Stomach (tissue), 9 donors: ENCODE data around the gene EPB41L2. TPM values are rescaled to one million over a fixed set of nuclear protein-coding genes. Genes with fewer than 3 reads are reported as not detected.
"Not testable (repeated sequence)": the region's sequence is repeated elsewhere in the genome, so short reads cannot be mapped to it uniquely, and the experiment has no call there.

ENCODE experiments used
- DNase-seq, 2 donors: peaks; one replicate each; pipeline versions ENCODE4 v3.0.0 to v3.0.0-alpha.2; 2013 to 2019
- H3K27ac ChIP-seq, 5 donors: fragments of 200-600 bp in 4 of 5; sonication (generic) in 4 of 5; one replicate each; pipeline ENCODE4 v1.5.1; 2013 to 2019; ENCODE audit warnings: mild to moderate bottlenecking in 1 of 5, moderate library complexity in 1 of 5
- H3K27me3 ChIP-seq, 3 donors: fragments of 200-600 bp; sonication (generic); one replicate each; pipeline ENCODE4 v1.5.1; 2017 to 2019; ENCODE audit warnings: mixed run types in 1 of 3
- H3K36me3 ChIP-seq, 4 donors: fragments of 200-600 bp; sonication (generic); 1 replicate in 3 of 4; 2 replicates in 1 of 4; pipeline ENCODE4 v1.5.1; 2016 to 2019
- H3K4me1 ChIP-seq, 4 donors: fragments of 200-600 bp; sonication (generic); one replicate each; pipeline ENCODE4 v1.5.1; 2016 to 2019
- H3K4me3 ChIP-seq, 4 donors: fragments of 200-600 bp; sonication (generic) in 3 of 4; one replicate each; pipeline ENCODE4 v1.5.1; 2016 to 2019; ENCODE audit warnings: mild to moderate bottlenecking in 1 of 4
- H3K9me3 ChIP-seq, 4 donors: fragments of 200-600 bp; sonication (generic); one replicate each; pipeline ENCODE4 v1.5.1; 2016 to 2019
- EP300 ChIP-seq: sonication (generic); formaldehyde crosslinking; IDR thresholded peaks from one replicate; pipeline ENCODE4 v1.6.1; 2017; ENCODE audit warnings: antibody characterized with exemption
- POLR2A ChIP-seq, 4 donors: fragments of 450-650 bp; IDR thresholded peaks; one replicate each; pipeline ENCODE4 v1.6.1; 2016; ENCODE audit warnings: antibody characterized with exemption in 4 of 4, control low read depth in 2 of 4, mild to moderate bottlenecking in 1 of 4, moderate library complexity in 1 of 4
- POLR2AphosphoS5 ChIP-seq, 3 donors: sonication (generic); formaldehyde crosslinking; IDR thresholded peaks; one replicate each; pipeline ENCODE4 v1.6.1; 2016; ENCODE audit warnings: antibody characterized with exemption in 3 of 3
- WGBS, 5 donors: extraction: QIAGEN DNeasy Blood & Tissue Kit in 3 of 5; methylation state at CpG; one replicate each; pipeline versions ENCODE4 v1.1.5 to v1.1.7; 2013 to 2018; 5-methylcytosine and 5-hydroxymethylcytosine counted together
- intact Hi-C: fragments of 100-400 bp; cut with DNase I; formaldehyde crosslinking; loops from one replicate; pipeline ENCODE4 v1.15.1; 2023; ENCODE audit warnings: low total_unique reads
- polyA plus RNA-seq, 3 donors: library from polyadenylated mRNA; stranded (reverse); fragments of 200-250 nt; gene quantifications; one replicate each; pipeline ENCODE4 v1.2.3, GENCODE V29; 2013
- total RNA-seq, 5 donors: library from RNA; depleted of rRNA; stranded (reverse); fragments of >200 nt; gene quantifications; one replicate each; pipeline versions ENCODE4 v1.1.0 to v1.2.3, GENCODE V29; 2014 to 2016
- TF ChIP-seq, protein P1 (sequence below), 7 experiments: fragments of 450-650 bp in 4 of 7; fragments of 200-600 bp in 3 of 7; sonication (generic) in 3 of 7; IDR thresholded peaks; one replicate each; pipeline ENCODE4 v1.5.1; 2016 to 2019; ENCODE audit warnings: antibody characterized with exemption in 7 of 7, control low read depth in 2 of 7, mild to moderate bottlenecking in 1 of 7
- donor health status: healthy with polysubstance abuse.
- donor health status: Bipolar disorder and iron deficiency.
- donor health status: healthy.

EPB41L2 gene
- total and polyA plus RNA-seq, 8 donors, result 12.5 to 238 (median 30.2) TPM

- no peaks in the 10 kb centered on the region for H3K27me3 ChIP-seq
- TF ChIP-seq EP300 (no peak), POLR2A (IDR thresholded peaks at IDR 0.05) (no peak), POLR2AphosphoS5 (IDR thresholded peaks at IDR 0.05) (no peak)
- TF ChIP-seq, protein P1, sequence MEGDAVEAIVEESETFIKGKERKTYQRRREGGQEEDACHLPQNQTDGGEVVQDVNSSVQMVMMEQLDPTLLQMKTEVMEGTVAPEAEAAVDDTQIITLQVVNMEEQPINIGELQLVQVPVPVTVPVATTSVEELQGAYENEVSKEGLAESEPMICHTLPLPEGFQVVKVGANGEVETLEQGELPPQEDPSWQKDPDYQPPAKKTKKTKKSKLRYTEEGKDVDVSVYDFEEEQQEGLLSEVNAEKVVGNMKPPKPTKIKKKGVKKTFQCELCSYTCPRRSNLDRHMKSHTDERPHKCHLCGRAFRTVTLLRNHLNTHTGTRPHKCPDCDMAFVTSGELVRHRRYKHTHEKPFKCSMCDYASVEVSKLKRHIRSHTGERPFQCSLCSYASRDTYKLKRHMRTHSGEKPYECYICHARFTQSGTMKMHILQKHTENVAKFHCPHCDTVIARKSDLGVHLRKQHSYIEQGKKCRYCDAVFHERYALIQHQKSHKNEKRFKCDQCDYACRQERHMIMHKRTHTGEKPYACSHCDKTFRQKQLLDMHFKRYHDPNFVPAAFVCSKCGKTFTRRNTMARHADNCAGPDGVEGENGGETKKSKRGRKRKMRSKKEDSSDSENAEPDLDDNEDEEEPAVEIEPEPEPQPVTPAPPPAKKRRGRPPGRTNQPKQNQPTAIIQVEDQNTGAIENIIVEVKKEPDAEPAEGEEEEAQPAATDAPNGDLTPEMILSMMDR (IDR thresholded peaks at IDR 0.05), result no peak
- H3K4me1 ChIP-seq, result peaks cover 0 to 10% (median 0%) of the 10 kb centered on the region in 4 donors
- H3K27ac ChIP-seq, result no peak overlapping the region
- DNase-seq, result no peak
- intact Hi-C loops, result no loop called here
- no peaks in the 10 kb centered on the region for H3K9me3 ChIP-seq
- 69 to 83% (median 74%) methylated on average over 5 of the region's 5 CpGs for WGBS, 5 donors
- no peak overlapping the region for H3K4me3 ChIP-seq
- H3K36me3 ChIP-seq, result no peaks in the 10 kb centered on the region
These were observed 251.1 kb downstream of the EPB41L2 start for GRCh38 chr6:130811932-130812331.

DNA sequence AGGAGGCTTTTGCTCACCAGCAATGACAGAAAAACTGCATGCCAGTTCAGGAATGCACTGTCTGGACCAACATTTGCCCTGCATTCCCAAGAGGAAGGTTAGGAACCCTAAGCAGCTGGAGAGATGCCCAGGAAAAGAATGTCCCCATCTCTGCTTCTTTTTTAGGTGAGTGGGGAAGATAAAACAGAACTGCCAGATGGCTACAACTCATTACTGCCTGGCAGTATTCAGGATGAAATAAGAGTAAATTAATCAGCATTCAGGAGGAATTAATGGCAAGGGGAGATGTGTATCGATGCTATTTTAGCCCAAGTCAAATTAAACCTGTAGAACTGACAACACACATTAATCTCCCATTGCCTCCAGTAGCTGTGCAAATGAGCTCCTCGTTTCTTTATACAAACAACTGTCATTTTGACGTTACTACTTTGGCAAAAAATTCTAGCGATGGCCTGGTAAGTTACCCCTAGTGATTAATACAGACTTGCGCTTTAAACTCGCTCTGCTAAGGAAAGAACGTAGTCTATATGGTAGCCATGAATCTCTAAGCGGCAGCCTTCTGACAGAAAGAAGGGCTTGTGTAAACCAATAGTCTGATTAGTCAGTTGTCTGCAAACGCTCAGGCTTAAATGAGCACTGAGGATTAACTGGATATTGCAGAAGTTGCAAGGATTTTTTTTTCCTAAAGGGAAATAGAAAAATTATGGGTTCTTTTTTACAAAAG is 252.6 kb downstream of the EPB41L2 start:
- 32 to 48% (median 41%) methylated on average over 9 of the region's 9 CpGs for WGBS, 5 donors
- no peak overlapping the region for H3K4me3 ChIP-seq
- TF ChIP-seq, protein P1 (IDR thresholded peaks at IDR 0.05), result no peak
- no peak for TF ChIP-seq POLR2AphosphoS5 (IDR thresholded peaks at IDR 0.05)
- TF ChIP-seq POLR2A (IDR thresholded peaks at IDR 0.05), result no peak
- TF ChIP-seq EP300, result no peak
- no peaks in the 10 kb centered on the region for H3K9me3 ChIP-seq
- no peak overlapping the region for H3K27ac ChIP-seq
- peaks cover 0 to 10% (median 0%) of the 10 kb centered on the region in 4 donors for H3K4me1 ChIP-seq
- intact Hi-C loops, result no loop called here
- DNase-seq, result peak in 1 of 2 donors; percentile 16
- no peaks in the 10 kb centered on the region for H3K27me3 ChIP-seq
- H3K36me3 ChIP-seq, result no peaks in the 10 kb centered on the region

DNA sequence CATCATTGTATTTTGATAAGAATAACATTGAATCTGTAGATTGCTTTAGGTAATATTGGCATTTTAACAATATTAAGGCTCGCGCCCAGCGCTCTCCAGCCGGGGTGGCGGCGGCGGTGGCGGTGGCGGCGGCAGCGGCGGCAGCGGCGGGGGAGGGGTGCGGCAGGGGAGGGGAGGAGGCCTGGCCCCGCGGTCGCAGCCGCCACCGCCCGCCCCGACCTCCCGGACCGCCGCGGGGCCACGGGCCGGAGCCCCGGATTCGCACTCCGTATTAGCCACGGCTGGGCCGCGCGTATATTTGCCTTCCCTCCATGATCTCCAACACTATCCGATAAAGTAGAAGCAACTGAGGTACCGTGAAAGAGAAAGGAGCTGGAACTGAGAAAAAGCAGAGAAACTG is 261.7 kb downstream of the EPB41L2 start:
- H3K4me1 ChIP-seq, intact Hi-C loops, H3K27me3 ChIP-seq, H3K4me3 ChIP-seq, H3K27ac ChIP-seq, DNase-seq, H3K36me3 ChIP-seq: not testable (repeated sequence)
- 97 to 99% (median 98%) methylated on average over 19 to 37 of the region's 37 CpGs for WGBS, 5 donors
- H3K9me3 ChIP-seq, result peaks cover 0 to 16% (median 3%) of the 10 kb centered on the region in 4 donors

DNA sequence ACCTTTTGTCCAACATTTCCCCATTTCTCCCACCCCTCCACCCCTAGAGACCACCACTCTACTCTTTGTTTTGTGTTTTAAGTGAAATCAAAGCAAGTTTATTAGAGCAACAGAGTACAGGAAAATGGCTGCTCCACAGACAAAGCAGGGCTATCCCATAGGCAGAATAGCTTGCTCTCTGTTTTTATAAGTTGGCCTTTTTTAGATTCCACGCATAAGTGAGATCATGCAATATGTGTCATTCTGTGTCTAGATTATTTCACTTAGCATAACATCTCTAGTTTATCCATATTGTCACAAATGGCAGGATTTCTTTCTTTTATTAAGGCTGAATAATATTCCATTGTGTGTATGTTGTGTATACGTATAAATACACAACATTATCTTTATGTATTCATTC is 266.0 kb downstream of the EPB41L2 start:
- intact Hi-C loops, result no loop called here
- no peak for DNase-seq
- Histone ChIP-seq H3K27ac (no peak overlapping the region), H3K9me3 (peaks cover 0 to 16% (median 3%) of the 10 kb centered on the region in 4 donors), H3K4me3 (no peak overlapping the region), H3K36me3 (no peaks in the 10 kb centered on the region), H3K27me3 (no peaks in the 10 kb centered on the region), H3K4me1 (no peaks in the 10 kb centered on the region)
- 84 to 90% (median 87%) methylated on average over 2 of the region's 2 CpGs for WGBS, 5 donors
- TF ChIP-seq EP300 (no peak), POLR2AphosphoS5 (IDR thresholded peaks at IDR 0.05) (no peak), POLR2A (IDR thresholded peaks at IDR 0.05) (no peak)
- TF ChIP-seq, protein P1 (IDR thresholded peaks at IDR 0.05), result no peak

DNA sequence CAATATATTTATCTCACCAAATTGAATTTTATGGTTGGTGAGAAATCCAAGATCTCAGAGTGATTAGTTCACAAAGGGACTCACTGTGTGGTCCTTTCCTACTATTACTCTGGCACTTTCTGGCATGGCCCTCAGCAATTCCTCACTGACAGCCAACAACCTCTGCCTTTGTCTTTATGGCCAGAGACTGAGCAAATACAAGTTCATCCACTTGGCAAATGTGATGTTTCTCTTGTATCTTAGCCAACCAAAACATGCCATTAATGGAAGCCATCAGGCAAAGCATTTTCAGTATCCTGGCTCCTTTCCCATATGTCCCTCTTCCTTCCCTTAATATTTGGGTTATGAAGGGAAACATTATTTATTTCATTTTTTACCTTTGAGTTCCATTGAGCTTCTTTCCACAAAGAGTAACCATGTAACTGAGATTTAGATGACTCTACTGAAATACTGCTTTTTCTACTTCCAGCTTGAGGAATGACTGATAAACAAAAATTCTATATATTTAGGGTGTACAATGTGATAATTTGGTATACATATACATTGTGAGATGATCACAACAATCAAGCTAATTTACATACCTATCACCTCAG is 266.6 kb downstream of the EPB41L2 start:
- peak in 1 of 2 donors; percentile 58 for DNase-seq
- H3K36me3 ChIP-seq, result no peaks in the 10 kb centered on the region
- TF ChIP-seq POLR2AphosphoS5 (IDR thresholded peaks at IDR 0.05), result no peak
- TF ChIP-seq EP300, result no peak
- TF ChIP-seq, protein P1 (IDR thresholded peaks at IDR 0.05), result no peak
- no peak for TF ChIP-seq POLR2A (IDR thresholded peaks at IDR 0.05)
- no peaks in the 10 kb centered on the region for H3K4me1 ChIP-seq
- no peak overlapping the region for H3K27ac ChIP-seq
- no peak overlapping the region for H3K4me3 ChIP-seq
- intact Hi-C loops, result no loop called here
- H3K9me3 ChIP-seq, result peaks cover 0 to 16% (median 3%) of the 10 kb centered on the region in 4 donors
- H3K27me3 ChIP-seq, result no peaks in the 10 kb centered on the region
